ENCODE data around the gene PLCB3. TPM values are rescaled to one million over a fixed set of nuclear protein-coding genes. Genes with fewer than 3 reads are reported as not detected.

PLCB3 gene
- total and polyA plus RNA-seq, 2 of the 13 experiments (the other 11 are each of a cell fraction or from before 2014, with no cell fraction given): 7.5 to 13.8 TPM

DNA sequence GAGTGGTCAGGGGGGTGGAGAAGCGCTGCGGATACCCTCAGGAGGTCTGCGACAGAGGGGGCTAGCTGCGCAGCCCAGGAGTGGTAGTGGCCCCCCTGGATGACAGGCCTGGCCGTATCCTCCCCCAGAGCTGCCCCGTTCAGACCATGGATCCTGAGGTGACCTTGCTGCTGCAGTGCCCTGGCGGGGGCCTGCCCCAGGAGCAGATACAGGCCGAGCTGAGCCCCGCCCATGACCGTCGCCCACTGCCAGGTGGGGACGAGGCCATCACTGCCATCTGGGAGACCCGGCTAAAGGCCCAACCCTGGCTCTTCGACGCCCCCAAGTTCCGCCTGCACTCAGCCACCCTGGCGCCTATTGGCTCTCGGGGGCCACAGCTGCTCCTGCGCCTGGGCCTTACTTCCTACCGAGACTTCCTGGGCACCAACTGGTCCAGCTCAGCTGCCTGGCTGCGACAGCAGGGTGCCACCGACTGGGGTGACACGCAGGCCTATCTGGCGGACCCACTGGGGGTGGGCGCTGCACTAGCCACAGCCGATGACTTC is 24.8 kb upstream of the PLCB3 start (continued):
- TF ChIP-seq NFE2L1 (CRISPR knock-in tag; IDR thresholded peaks at IDR 0.05; ENCODE audit: borderline replicate concordance) (0 out of 2 replicates have a peak, but pooled peaks have one; percentile 41), MED1 (CRISPR knock-in tag; IDR thresholded peaks at IDR 0.05) (peak; percentile 22; the same call in 1 of the 2 replicates), ZNF232 (CRISPR knock-in tag; IDR thresholded peaks at IDR 0.05; ENCODE audit: borderline replicate concordance) (peak; percentile 53; the same call in 1 of the 2 replicates), ZFP90 (CRISPR knock-in tag; IDR thresholded peaks at IDR 0.05; ENCODE audit: borderline replicate concordance) (peak; percentile 34; the same call in 1 of the 2 replicates), ZNF891 (CRISPR knock-in tag; IDR thresholded peaks at IDR 0.05) (0 out of 2 replicates have a peak, but pooled peaks have one; percentile 50), JUND (CRISPR knock-in tag; IDR thresholded peaks at IDR 0.05) (no peak; the same call in 1 of the 2 replicates), FOXM1 (CRISPR knock-in tag; IDR thresholded peaks at IDR 0.05) (0 out of 2 replicates have a peak, but pooled peaks have one; percentile 8), PHF20 (CRISPR knock-in tag; IDR thresholded peaks at IDR 0.05) (peak; percentile 44; the same call in 1 of the 2 replicates), ZSCAN31 (CRISPR knock-in tag; IDR thresholded peaks at IDR 0.05; ENCODE audit: low read depth) (no peak), ZBTB38 (CRISPR knock-in tag; IDR thresholded peaks at IDR 0.05) (no peak), ZNF280B (CRISPR knock-in tag; IDR thresholded peaks at IDR 0.05; ENCODE audit: borderline replicate concordance) (0 out of 2 replicates have a peak, but pooled peaks have one; percentile 16), HMG20B (CRISPR knock-in tag; conservative IDR thresholded peaks at IDR 0.05) (0 out of 2 replicates have a peak, but pooled peaks have one; percentile 22), MEIS2 (CRISPR knock-in tag; IDR thresholded peaks at IDR 0.05) (peak; percentile 29; the same call in 1 of the 2 replicates), ZNF34 (CRISPR knock-in tag; IDR thresholded peaks at IDR 0.05; ENCODE audit: borderline replicate concordance) (no peak), MYC (CRISPR knock-in tag; IDR thresholded peaks at IDR 0.05; ENCODE audit: borderline replicate concordance) (no peak; the same call in 1 of the 2 replicates), PLRG1 (conservative IDR thresholded peaks at IDR 0.05) (no peak), IKZF1 (IDR thresholded peaks at IDR 0.05) (no peak), ZNF501 (CRISPR knock-in tag; IDR thresholded peaks at IDR 0.05) (peak; percentile 21; the same call in 1 of the 2 replicates)
- TF ChIP-seq, protein P1, sequence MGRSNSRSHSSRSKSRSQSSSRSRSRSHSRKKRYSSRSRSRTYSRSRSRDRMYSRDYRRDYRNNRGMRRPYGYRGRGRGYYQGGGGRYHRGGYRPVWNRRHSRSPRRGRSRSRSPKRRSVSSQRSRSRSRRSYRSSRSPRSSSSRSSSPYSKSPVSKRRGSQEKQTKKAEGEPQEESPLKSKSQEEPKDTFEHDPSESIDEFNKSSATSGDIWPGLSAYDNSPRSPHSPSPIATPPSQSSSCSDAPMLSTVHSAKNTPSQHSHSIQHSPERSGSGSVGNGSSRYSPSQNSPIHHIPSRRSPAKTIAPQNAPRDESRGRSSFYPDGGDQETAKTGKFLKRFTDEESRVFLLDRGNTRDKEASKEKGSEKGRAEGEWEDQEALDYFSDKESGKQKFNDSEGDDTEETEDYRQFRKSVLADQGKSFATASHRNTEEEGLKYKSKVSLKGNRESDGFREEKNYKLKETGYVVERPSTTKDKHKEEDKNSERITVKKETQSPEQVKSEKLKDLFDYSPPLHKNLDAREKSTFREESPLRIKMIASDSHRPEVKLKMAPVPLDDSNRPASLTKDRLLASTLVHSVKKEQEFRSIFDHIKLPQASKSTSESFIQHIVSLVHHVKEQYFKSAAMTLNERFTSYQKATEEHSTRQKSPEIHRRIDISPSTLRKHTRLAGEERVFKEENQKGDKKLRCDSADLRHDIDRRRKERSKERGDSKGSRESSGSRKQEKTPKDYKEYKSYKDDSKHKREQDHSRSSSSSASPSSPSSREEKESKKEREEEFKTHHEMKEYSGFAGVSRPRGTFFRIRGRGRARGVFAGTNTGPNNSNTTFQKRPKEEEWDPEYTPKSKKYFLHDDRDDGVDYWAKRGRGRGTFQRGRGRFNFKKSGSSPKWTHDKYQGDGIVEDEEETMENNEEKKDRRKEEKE (IDR thresholded peaks at IDR 0.05): no peak
- TF ChIP-seq, protein P2, sequence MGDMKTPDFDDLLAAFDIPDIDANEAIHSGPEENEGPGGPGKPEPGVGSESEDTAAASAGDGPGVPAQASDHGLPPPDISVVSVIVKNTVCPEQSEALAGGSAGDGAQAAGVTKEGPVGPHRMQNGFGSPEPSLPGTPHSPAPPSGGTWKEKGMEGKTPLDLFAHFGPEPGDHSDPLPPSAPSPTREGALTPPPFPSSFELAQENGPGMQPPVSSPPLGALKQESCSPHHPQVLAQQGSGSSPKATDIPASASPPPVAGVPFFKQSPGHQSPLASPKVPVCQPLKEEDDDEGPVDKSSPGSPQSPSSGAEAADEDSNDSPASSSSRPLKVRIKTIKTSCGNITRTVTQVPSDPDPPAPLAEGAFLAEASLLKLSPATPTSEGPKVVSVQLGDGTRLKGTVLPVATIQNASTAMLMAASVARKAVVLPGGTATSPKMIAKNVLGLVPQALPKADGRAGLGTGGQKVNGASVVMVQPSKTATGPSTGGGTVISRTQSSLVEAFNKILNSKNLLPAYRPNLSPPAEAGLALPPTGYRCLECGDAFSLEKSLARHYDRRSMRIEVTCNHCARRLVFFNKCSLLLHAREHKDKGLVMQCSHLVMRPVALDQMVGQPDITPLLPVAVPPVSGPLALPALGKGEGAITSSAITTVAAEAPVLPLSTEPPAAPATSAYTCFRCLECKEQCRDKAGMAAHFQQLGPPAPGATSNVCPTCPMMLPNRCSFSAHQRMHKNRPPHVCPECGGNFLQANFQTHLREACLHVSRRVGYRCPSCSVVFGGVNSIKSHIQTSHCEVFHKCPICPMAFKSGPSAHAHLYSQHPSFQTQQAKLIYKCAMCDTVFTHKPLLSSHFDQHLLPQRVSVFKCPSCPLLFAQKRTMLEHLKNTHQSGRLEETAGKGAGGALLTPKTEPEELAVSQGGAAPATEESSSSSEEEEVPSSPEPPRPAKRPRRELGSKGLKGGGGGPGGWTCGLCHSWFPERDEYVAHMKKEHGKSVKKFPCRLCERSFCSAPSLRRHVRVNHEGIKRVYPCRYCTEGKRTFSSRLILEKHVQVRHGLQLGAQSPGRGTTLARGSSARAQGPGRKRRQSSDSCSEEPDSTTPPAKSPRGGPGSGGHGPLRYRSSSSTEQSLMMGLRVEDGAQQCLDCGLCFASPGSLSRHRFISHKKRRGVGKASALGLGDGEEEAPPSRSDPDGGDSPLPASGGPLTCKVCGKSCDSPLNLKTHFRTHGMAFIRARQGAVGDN (CRISPR knock-in tag; IDR thresholded peaks at IDR 0.05): peak; percentile 92
